DND-41 (cell line): ENCODE measurements around the gene SELENBP1.

ENCODE experiments used
- ATAC-seq: fragments of 200-7000 bp; cut with Tn5 transposase; 3 replicates; pipeline ENCODE4 v1.9.1; 2021; ENCODE audit warnings: low read depth; ENCODE audit not compliant: insufficient read depth
- DNase-seq: peaks from one replicate; pipeline ENCODE4 v3.0.0-alpha.2; 2020
- H2AFZ ChIP-seq: 2 replicates; pipeline ENCODE4 v1.6.0; 2012; ENCODE audit warnings: low read depth, low read length
- H3K27ac ChIP-seq: 2 replicates; pipeline ENCODE4 v1.5.1; 2012; ENCODE audit warnings: low read length, inconsistent platforms
- H3K27me3 ChIP-seq: fragments of 200-600 bp; sonication (generic); 2 replicates; pipeline ENCODE4 v1.6.0; 2012; ENCODE audit warnings: low read length, mild to moderate bottlenecking, inconsistent platforms; ENCODE audit not compliant: insufficient read depth, poor library complexity
- H3K36me3 ChIP-seq: 2 replicates; pipeline ENCODE4 v1.5.1; 2012; ENCODE audit warnings: low read length, inconsistent platforms; ENCODE audit not compliant: insufficient read depth
- H3K4me1 ChIP-seq: 2 replicates; pipeline ENCODE4 v1.5.1; 2012; ENCODE audit warnings: mild to moderate bottlenecking, low read length; ENCODE audit not compliant: insufficient read depth
- H3K4me2 ChIP-seq: 2 replicates; pipeline ENCODE4 v1.6.0; 2012; ENCODE audit warnings: mild to moderate bottlenecking, moderate library complexity, low read length, inconsistent platforms; ENCODE audit not compliant: insufficient read depth
- H3K4me3 ChIP-seq, 2 experiments: fragments of 200-600 bp in 1 of 2; shearing (Covaris generic) in 1 of 2; 2 replicates each; pipeline ENCODE4 v1.5.1; 2012 to 2016; ENCODE audit warnings: inconsistent platforms in 2 of 2, low read length in 2 of 2, mild to moderate bottlenecking in 2 of 2, low read depth in 1 of 2, moderate library complexity in 1 of 2
- H3K79me2 ChIP-seq: 2 replicates; pipeline ENCODE4 v1.6.0; 2012; ENCODE audit warnings: low read length, inconsistent platforms; ENCODE audit not compliant: insufficient read depth
- H3K9ac ChIP-seq: 2 replicates; pipeline ENCODE4 v1.6.0; 2012; ENCODE audit warnings: low read depth, mild to moderate bottlenecking, inconsistent platforms, low read length, moderate library complexity
- H3K9me3 ChIP-seq: 2 replicates; pipeline ENCODE4 v1.5.1; 2012; ENCODE audit warnings: low read length, moderate library complexity, mild to moderate bottlenecking, inconsistent platforms; ENCODE audit not compliant: insufficient read depth, severe bottlenecking
- H4K20me1 ChIP-seq: 2 replicates; pipeline ENCODE4 v1.6.0; 2012; ENCODE audit warnings: low read length; ENCODE audit not compliant: insufficient read depth
- EZH2 ChIP-seq: IDR thresholded peaks from 3 replicates; pipeline ENCODE4 v1.6.1; 2012; ENCODE audit warnings: borderline replicate concordance, low read depth, mild to moderate bottlenecking, moderate library complexity, low read length, inconsistent platforms; ENCODE audit not compliant: severe bottlenecking
- TF ChIP-seq, protein P1 (sequence below): IDR thresholded peaks from 2 replicates; pipeline ENCODE4 v1.5.1; 2012; ENCODE audit warnings: borderline replicate concordance, low read length, moderate library complexity, mild to moderate bottlenecking; ENCODE audit not compliant: poor library complexity, severe bottlenecking; ENCODE audit errors: extremely low read depth

The SELENBP1 gene

GRCh38 chr1:151411884-151412283 is 39.4 kb upstream of the SELENBP1 start:
- Histone ChIP-seq H3K9ac (no peak overlapping the region), H3K36me3 (peaks cover 95% of the 10 kb centered on the region), H2AFZ (no peak overlapping the region), H3K79me2 (peaks cover 2% of the 10 kb centered on the region; the same call in 1 of the 2 replicates), H3K27ac (no peak overlapping the region), H3K9me3 (no peaks in the 10 kb centered on the region), H4K20me1 (no peaks in the 10 kb centered on the region), H3K27me3 (no peaks in the 10 kb centered on the region), H3K4me1 (no peaks in the 10 kb centered on the region), H3K4me2 (no peak overlapping the region), H3K4me3 (no peak overlapping the region)
- no peak for DNase-seq
- ATAC-seq, result no peak
- TF ChIP-seq EZH2, result no peak
- TF ChIP-seq, protein P1, sequence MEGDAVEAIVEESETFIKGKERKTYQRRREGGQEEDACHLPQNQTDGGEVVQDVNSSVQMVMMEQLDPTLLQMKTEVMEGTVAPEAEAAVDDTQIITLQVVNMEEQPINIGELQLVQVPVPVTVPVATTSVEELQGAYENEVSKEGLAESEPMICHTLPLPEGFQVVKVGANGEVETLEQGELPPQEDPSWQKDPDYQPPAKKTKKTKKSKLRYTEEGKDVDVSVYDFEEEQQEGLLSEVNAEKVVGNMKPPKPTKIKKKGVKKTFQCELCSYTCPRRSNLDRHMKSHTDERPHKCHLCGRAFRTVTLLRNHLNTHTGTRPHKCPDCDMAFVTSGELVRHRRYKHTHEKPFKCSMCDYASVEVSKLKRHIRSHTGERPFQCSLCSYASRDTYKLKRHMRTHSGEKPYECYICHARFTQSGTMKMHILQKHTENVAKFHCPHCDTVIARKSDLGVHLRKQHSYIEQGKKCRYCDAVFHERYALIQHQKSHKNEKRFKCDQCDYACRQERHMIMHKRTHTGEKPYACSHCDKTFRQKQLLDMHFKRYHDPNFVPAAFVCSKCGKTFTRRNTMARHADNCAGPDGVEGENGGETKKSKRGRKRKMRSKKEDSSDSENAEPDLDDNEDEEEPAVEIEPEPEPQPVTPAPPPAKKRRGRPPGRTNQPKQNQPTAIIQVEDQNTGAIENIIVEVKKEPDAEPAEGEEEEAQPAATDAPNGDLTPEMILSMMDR, result no peak

DNA sequence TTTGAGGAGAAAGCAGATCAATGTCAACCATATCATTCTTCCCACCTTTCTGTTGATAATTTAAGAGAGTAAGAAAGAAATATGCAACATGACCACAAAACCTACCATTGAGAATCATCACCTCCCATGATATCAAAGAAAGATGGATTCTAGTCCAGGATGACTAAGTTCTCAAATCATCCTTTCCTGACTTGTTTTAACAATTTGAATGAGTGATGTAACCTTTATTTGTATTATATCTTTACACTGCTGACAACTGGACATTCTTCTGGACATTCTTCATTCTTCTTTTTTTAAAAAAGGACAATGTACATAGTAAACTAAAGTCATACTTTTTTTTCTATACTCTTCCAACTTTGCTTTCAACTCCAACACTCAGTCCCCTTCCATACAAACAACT is 36.4 kb upstream of the SELENBP1 start:
- Histone ChIP-seq H4K20me1 (peaks cover 15% of the 10 kb centered on the region), H3K4me2 (no peak overlapping the region), H3K36me3 (peaks cover 94% of the 10 kb centered on the region), H3K9me3 (no peaks in the 10 kb centered on the region), H3K9ac (no peak overlapping the region), H3K79me2 (peaks cover 4% of the 10 kb centered on the region; the same call in 1 of the 2 replicates), H3K27ac (no peak overlapping the region), H2AFZ (no peak overlapping the region), H3K27me3 (no peaks in the 10 kb centered on the region), H3K4me3 (no peak overlapping the region), H3K4me1 (no peaks in the 10 kb centered on the region)
- ATAC-seq (no peak), DNase-seq (no peak)
- TF ChIP-seq, protein P1, result no peak
- no peak for TF ChIP-seq EZH2

GRCh38 chr1:151407304-151407703 is 34.8 kb upstream of the SELENBP1 start:
- Histone ChIP-seq H3K27ac (no peak overlapping the region), H3K36me3 (peaks cover 96% of the 10 kb centered on the region), H3K4me2 (no peak overlapping the region), H4K20me1 (peaks cover 15% of the 10 kb centered on the region), H3K4me1 (no peaks in the 10 kb centered on the region), H3K27me3 (no peaks in the 10 kb centered on the region), H3K4me3 (no peak overlapping the region), H3K9me3 (no peaks in the 10 kb centered on the region), H2AFZ (no peak overlapping the region), H3K79me2 (peaks cover 15% of the 10 kb centered on the region; the same call in 1 of the 2 replicates), H3K9ac (no peak overlapping the region)
- ATAC-seq (no peak), DNase-seq (no peak)
- TF ChIP-seq, protein P1, result no peak
- no peak for TF ChIP-seq EZH2

- H3K27ac ChIP-seq, result no peak overlapping the region
- H3K36me3 ChIP-seq, result peaks cover 97% of the 10 kb centered on the region
- DNase-seq, result no peak
- H3K9me3 ChIP-seq, result no peaks in the 10 kb centered on the region
- no peak overlapping the region for H3K9ac ChIP-seq
- H4K20me1 ChIP-seq, result peaks cover 18% of the 10 kb centered on the region
- H2AFZ ChIP-seq, result no peak overlapping the region
- no peak overlapping the region for H3K4me3 ChIP-seq
- TF ChIP-seq EZH2, result no peak
- TF ChIP-seq, protein P1, result no peak
- H3K4me2 ChIP-seq, result no peak overlapping the region
- ATAC-seq, result no peak
- H3K79me2 ChIP-seq, result peaks cover 24% of the 10 kb centered on the region
- peaks cover 8% of the 10 kb centered on the region for H3K4me1 ChIP-seq
- H3K27me3 ChIP-seq, result no peaks in the 10 kb centered on the region
Observed at GRCh38 chr1:151406176-151406575, 33.7 kb upstream of the SELENBP1 start.
